Eye (tissue), 1 donor: ENCODE measurements around the gene QSER1.
"Not testable (repeated sequence)": the region's sequence is repeated elsewhere in the genome, so short reads cannot be mapped to it uniquely, and the experiment has no call there.

Experiments used
- DNase-seq: peaks from one replicate; pipeline ENCODE4 v3.0.0-alpha.2; 2015

Gene QSER1

DNA sequence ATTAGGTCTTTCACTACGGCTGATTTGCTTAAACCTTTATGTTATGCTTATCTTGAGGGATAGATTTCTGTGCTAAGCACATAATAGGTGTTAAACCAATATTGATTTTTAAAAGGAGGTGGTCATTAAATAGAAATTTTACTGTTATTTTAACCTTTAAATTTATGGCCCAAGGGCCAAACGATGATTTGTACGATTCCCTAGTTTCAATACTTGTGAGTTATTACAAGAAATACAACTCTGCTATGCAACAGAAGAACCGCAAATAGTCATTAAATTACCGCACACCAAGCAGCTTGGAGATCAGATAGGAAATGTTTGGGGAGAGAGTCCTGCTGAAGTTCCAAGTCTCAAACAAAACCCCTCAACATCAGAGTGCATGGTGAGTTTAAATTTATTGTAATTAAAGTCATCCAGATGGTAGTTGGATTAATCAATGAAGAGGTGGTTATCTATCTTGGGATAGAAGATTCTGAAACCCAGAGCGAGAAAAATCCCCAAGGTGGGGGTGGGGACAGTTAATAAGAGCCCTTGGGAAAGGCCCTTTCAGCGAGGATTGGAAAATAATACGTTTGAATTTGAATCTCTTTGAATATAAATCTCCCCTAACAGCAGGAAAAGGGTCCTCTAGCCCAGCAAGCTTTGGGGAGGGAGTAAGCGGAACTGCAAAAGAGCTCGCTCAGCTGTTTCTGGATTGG lies 805 bp upstream of the QSER1 start:
- DNase-seq: no peak

DNA sequence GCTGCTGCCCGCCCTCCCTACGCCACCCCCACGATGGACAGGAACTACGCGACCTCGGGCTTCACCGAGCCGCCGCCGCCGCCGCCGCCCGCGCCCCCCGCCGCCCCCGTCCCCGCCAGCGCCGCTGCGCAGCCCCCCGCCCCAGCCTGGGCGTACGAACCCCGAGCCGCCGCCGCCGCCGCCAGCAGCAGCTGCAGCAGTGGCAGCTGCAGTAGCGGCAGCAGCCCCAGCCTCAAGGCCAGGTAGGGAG lies 407 bp downstream of the QSER1 start:
- no peak for DNase-seq

DNA sequence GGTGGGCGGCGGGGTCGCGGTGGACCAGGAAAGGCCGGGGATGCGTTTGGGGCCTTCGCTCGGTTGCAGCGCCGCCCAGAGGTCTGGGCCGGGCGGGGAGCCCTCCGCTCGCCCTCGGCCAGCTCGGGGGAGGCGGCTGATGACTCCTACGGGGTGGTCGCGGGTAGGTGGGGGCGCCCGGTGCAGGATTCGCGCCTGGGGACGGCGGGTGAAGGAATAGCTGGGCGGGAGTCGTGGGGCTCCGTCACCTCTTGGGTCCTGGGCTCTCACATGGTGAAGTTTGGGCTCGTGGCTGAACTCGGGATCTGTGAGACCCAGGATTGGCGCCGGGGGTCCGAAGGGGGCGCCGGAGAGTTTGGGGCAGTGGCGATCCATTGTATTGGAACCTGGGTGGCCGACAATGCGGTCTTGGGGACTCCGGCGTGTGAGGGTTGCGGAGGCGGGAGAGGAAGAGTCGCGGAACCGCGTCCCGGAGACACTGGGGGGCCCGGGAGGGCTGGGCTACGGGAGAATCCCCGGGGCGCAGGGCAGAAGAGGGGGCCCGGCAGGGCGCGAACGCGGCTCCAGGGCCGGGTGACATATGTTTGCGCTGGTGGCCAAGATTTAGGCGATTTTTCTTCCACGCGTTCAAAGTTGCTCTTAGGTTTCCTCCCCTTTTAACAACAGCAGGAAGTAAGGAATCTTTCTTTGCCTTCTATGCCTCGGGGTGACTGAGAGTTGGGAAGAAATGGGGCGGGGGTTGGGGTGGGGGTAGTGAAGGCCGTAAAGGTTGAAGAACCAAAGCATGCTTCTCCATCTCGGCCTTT lies 935 bp downstream of the QSER1 start:
- DNase-seq: peak; percentile 90

GRCh38 chr11:32894149-32894827 lies 1.7 kb downstream of the QSER1 start:
- DNase-seq: peak; percentile 86

DNA sequence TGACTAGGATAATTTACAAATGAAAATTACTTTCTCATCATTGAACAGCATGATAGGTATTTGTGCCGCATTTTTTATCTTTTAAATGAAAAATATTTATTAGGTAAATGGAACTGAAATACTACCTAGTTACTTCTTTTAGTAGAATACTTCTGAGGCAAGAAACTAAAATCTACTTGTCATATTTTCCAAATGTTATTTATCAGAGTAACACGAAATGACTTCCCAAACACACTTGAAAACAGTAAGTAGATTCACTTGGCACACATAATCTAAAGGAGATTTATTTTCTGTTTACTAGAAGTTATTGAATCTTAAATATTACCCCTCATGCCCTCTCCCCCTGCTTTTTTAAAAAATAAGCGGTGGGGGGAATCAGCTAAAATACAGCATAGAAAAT lies 2.3 kb downstream of the QSER1 start:
- peak; percentile 27 for DNase-seq

DNA sequence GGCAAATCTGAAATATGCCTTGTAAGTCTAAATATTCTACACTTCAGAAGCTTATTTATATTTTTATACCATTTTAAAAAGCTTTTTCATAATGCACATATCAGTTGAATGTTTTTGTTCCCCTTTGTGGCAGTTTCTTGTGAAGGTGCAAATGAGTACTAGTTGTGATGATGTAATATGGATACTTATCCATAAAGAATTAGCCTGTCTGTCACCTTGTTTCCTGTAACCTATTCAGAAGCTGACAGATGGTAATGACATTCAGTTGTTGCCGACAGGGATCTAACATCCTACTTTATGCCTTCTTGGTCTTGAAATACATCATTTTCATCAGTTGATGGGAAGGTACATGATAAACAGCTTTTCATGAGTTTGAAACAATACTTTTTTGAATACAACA lies 2.9 kb downstream of the QSER1 start:
- DNase-seq: peak; percentile 34

GRCh38 chr11:32897103-32897502 lies 4.5 kb downstream of the QSER1 start:
- DNase-seq: no peak

DNA sequence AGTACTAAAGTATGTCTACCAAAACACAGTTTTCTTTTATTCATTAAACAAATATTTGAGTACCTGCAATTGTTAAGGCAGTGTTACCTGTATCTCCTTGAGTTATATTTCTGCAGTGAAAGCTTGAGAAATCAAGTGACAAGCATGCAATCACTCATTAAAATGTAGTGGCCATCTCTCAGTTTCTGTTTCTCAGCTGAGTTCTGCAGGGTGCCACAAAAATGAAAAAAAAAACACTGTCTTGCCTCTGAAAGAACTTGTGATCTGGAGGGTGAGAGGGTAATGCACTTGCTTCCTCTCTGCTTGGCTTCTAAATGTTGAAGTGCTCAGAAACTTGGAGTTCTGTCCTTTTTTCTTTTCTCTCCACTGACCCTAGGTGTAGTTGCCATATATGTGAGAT lies 6.8 kb downstream of the QSER1 start:
- DNase-seq: no peak

DNA sequence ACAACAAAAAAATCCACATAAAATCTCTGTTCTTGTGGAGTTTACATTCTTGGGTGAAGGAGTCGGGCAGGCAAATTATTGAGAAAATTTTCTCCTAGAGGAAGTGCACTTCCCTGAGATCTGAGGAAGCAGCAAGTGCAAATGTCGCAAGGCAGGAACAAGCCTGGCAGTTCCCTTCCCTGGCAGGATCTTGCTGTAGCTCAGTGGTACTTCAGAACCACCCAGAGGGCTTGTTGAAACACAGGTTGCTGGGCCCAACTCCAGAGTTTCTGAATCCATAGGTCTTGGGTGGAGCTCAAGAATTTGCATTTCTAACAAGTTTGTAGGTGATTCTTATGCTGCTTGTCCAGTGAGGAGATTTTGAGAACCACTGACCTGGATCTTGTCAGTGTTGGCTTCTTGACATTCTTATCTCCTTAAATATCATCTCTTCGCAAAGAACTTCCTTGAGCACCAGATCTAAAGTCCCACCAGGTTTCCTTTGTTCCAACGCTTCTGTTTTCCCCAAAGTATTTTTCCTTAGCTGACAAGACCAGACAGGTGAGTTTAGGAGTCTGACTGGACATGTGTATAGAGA lies 9.6 kb downstream of the QSER1 start:
- no peak for DNase-seq

DNA sequence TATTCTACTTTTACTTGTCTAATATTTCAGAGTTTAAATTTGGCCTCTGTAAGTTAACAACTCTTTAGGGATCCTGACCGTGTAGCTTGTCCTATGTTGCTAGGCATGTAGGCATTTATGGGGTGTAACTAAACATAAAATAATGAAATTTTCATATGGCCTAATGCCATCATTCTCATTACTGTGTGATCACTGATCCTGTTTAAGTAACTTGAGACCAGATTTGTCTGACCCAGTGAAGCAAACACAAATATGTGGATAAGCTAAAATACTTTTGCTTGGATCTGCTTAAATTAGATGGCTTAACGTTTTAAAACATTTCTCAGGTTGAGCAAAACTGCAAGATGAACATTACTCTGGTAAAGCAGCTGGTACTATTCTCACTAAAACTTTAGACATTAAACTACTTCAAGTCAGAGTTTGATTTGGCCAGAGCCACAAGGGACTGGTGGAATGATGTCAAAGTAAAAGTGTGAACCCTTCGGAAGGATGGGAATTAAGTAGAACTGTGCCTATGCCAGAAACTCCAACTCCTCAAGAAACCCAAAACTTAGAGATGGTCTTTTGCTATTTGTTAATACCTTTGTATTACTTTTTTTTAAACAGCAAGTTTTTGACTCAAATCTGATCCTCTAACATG lies 12.5 kb downstream of the QSER1 start:
- peak; percentile 46 for DNase-seq

- no peak for DNase-seq
These were observed 16.0 kb downstream of the QSER1 start for GRCh38 chr11:32908619-32909018.

- no peak for DNase-seq
These were observed 18.8 kb downstream of the QSER1 start for GRCh38 chr11:32911413-32911812.

DNA sequence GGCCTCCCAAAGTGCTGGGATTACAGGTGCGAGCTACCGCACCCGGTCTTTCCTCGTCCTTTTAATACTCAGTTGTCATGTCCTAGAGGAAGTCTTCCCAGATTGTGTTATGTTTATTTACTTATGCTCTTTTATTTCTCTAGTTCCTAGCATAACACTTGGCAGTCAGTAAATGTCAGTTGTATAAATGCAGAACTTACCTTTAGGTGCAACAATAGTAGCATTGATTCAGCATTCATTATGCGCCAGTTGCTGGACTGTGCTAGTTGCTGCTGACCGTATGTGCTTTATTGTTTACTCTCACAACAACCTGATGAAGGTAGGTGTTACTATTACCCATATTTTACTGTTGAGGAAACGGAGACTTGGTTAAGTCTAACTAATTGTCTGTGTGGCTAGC lies 20.8 kb downstream of the QSER1 start:
- no peak for DNase-seq

GRCh38 chr11:32916361-32916760 lies 23.8 kb downstream of the QSER1 start:
- DNase-seq: no peak

GRCh38 chr11:32916994-32917393 lies 24.4 kb downstream of the QSER1 start:
- no peak for DNase-seq

- no peak for DNase-seq
These were observed 25.8 kb downstream of the QSER1 start for GRCh38 chr11:32918427-32918826.

DNA sequence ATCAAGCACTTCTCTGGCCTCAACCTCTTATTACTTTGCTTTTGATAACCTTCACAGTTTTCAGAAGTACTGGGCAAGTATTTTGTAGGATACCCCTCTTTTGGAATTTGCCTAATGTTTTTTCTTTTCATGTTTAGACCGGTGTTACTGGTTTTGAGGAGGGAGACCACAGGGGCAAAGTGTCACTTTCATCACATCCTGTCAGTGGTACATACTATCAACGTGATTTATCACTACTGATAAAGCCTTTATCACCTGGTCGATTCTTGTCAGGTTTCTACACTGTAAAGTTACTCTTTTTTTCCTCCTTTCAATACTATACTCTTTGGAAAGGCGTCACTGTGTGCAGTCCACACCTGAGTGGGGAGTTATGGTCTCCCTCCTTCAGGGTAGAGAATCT lies 26.7 kb downstream of the QSER1 start:
- no peak for DNase-seq

DNA sequence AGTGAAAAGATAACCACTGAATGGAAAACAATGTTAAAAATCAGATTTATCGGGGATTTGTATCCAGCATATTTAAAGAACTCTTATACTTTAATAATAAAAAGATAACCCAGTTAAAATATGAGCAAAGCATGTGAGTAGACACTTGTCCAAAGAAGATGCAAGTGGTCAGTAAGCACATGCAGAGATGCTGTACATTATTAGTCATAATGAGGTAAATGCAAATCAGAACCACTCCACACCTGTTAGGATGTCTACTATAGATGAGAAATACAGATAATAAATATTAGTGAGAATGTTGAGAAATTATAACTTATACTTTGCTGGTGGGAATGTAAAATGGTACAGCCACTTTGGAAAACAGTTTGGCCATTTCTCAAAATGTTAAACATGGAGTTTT lies 28.0 kb downstream of the QSER1 start:
- DNase-seq: no peak

DNA sequence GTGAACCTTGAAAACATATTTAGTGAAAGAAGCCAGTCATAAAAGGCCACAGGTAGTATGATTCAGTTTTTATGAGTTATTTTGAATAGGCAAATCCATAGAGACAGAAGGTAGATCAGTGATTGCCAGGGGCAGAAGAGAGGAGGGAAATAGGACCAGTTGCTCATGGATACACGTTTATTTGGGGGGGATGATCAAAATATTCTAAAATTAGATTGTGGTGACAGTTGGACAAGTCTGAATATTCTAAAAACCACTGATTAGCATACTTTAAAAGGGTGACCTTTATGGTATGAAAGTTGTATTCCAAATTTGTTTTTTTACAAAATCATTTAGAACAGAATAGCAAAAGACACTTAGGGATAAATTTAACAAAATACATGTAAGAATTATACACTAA lies 28.6 kb downstream of the QSER1 start:
- no peak for DNase-seq

- DNase-seq: no peak
These were observed 39.0 kb downstream of the QSER1 start for GRCh38 chr11:32931606-32932005.

DNA sequence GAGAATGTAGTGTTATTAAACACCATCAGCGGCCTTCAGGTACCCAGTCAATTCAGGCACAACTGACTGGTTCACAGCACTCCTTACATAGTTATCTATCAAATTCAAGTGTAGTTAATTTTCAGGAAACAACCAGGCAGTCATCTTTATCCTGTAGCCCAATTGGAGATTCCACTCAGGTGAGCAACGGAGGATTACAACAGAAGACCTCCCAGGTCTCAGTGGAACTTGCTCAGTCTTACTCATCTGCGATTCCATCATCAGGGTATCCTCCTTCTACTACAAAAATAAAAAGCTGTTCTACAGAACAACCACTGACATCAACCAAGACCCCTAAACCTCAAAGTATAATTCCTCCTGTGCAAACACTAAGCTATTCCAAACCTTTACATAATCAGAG lies 39.6 kb downstream of the QSER1 start:
- DNase-seq: no peak

DNA sequence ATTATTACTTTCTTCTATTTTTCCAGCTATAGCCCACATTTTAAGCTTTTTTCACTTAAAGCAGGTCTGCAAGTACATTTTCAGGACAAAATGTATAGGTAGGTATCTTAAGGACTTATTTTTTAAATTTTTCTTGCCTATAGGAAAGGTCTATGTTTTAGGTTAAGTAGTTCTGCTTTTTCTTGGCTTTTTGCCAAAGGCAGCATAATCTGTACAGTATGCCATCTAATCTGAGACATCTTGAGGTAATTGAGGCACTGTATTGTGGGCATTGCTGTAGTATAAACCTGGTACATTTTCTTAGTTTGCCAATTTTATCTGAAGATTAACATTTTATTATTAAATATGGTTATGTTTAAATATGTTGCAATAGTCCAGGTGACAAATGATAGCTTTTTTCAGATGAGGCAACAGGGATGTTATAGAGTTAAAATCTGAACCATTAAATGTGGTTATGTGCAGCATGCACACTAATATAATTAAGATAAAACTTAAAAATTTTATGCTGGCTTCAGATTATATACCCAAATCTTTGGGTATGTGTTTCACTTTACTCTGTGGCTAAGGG lies 42.9 kb downstream of the QSER1 start:
- DNase-seq: no peak

DNA sequence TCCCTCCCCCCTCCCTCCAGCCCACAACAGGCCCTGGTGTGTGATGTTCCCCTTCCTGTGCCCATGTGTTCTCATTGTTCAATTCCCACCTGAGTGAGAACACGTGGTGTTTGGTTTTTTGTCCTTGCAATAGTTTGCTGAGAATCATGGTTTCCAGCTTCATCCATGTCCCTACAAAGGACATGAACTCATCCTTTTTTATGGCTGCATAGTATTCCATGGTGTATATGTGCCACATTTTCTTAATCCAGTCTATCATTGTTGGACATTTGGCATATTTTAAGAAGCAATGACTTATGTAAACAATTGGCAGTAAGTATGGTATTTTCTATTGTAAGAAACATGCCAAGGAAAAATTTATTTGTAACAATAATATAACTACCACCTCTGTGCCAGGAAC lies 43.6 kb downstream of the QSER1 start:
- DNase-seq: not testable (repeated sequence)
